ENCODE results near the gene RIPPLY3.
A peak's percentile ranks its signal among the peaks of the same experiment; 100 is the strongest.

The RIPPLY3 gene

DNA sequence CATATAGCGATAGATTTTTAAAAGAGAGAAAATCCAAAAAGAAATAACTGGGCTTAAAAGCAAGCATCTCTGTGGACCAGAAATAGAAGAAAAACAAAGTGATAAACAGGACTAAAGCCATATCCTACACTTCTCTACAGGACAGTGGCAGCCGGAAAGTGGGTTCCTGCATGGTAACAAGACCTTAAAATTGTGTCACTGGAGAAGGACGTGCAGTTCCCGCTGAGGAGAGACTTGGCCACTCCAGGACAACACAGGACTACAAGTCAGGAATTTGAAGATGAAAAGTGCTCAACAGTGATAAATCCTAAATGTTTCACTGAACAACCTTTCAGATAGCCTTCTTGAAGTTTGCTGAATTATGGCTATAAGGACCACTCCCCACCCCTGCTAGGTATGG is 38.1 kb upstream of the RIPPLY3 start:
- no peak overlapping the region for H3K9ac ChIP-seq (ENCODE audit: low read depth, low read length)
- no peaks in the 10 kb centered on the region for H3K9me3 ChIP-seq (ENCODE audit: control insufficient read depth, insufficient read depth, low read length)
- H3K4me3 ChIP-seq (ENCODE audit: low read depth, low read length): no peak overlapping the region
- H3K27me3 ChIP-seq (ENCODE audit: control insufficient read depth, insufficient read depth, low read length): no peaks in the 10 kb centered on the region
- H3K4me1 ChIP-seq (ENCODE audit: control insufficient read depth, insufficient read depth, low read length): peaks cover 2% of the 10 kb centered on the region
- no peaks in the 10 kb centered on the region for H3K36me3 ChIP-seq (ENCODE audit: control insufficient read depth, insufficient read depth, low read length)

DNA sequence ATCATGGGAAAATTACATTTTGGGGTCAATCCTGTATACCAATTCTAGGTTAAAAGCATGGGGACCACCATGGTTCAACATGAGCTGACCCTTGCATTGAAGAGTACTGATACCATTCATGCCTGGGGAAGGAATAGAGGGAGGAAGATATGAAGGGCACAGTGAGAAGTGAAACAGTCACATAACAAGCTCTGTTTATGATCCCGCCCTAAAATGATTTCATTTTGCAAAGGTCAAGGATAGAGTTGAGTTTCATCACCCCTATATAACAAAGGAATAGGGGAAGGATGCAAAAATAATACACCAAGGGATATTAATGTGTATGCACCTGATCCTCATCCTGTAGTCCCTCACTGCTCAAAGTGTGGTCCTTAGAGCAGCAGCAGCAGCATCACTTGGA is 37.5 kb upstream of the RIPPLY3 start:
- Histone ChIP-seq H3K36me3 (ENCODE audit: control insufficient read depth, insufficient read depth, low read length) (no peaks in the 10 kb centered on the region), H3K4me1 (ENCODE audit: control insufficient read depth, insufficient read depth, low read length) (peaks cover 2% of the 10 kb centered on the region), H3K4me3 (ENCODE audit: low read depth, low read length) (no peak overlapping the region), H3K27me3 (ENCODE audit: control insufficient read depth, insufficient read depth, low read length) (no peaks in the 10 kb centered on the region), H3K9me3 (ENCODE audit: control insufficient read depth, insufficient read depth, low read length) (no peaks in the 10 kb centered on the region), H3K9ac (ENCODE audit: low read depth, low read length) (no peak overlapping the region)

DNA sequence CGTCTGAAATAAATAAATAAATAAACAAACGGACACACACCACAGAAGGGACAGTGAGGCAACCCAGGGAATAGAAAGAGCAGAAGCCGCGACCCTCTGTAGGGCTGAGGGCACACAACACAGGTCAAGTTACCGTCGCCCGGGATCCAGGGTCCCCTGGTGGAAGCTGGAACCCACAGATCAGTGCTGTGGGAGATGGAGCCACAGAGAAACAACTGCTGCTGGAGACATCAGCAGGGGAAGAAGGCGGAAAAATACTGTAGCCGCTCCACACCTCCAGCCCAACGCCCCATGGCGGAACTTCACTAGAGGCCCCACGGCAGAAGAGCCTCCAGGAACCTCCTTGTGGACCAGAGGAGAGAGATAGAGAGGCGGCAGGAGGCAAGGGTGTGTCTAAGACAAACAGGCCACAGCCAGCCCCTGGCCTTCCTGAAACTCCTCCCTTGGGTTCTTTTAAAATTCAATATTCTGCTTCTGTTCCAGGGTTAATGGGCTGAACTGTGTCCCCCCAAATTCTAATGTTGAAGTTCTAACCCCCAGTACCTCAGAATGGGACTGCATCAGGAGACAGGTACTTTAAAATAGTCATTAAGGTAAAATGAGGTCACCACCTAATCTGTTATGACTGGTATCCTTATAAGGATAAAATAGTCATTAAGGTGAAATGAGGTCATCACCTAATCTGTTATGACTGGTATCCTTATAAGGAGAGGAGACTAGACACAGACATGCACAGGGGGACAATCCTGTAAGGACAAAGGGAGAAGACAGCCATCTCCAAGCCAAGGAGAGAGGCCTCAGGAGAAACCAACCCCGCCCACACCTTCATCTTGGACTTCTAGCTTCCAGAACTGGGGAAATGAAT is 32.3 kb upstream of the RIPPLY3 start:
- H3K9ac ChIP-seq (ENCODE audit: low read depth, low read length): no peak overlapping the region
- H3K4me3 ChIP-seq (ENCODE audit: low read depth, low read length): no peak overlapping the region
- peaks cover 5% of the 10 kb centered on the region for H3K4me1 ChIP-seq (ENCODE audit: control insufficient read depth, insufficient read depth, low read length)
- peaks cover under 1% of the 10 kb centered on the region for H3K27me3 ChIP-seq (ENCODE audit: control insufficient read depth, insufficient read depth, low read length)
- no peaks in the 10 kb centered on the region for H3K9me3 ChIP-seq (ENCODE audit: control insufficient read depth, insufficient read depth, low read length)
- no peaks in the 10 kb centered on the region for H3K36me3 ChIP-seq (ENCODE audit: control insufficient read depth, insufficient read depth, low read length)

DNA sequence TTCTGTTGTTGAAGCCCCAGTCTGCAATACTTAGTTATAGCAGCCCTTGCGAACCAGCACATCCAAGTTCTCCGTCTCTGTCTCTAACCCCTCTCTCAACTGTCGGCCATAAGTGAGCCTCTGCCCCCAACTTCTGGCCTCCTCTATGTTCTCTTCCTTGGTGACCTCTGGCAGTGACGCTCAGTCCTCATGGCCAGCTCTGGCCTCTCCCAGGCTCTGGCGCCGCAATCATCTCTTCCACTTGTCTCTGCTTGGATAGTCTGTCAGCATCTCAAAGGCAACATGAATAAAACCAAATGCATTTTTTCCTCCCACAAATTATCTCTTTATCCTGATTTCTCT is 31.7 kb upstream of the RIPPLY3 start:
- Histone ChIP-seq H3K9ac (ENCODE audit: low read depth, low read length) (no peak overlapping the region), H3K36me3 (ENCODE audit: control insufficient read depth, insufficient read depth, low read length) (no peaks in the 10 kb centered on the region), H3K4me1 (ENCODE audit: control insufficient read depth, insufficient read depth, low read length) (peaks cover 5% of the 10 kb centered on the region), H3K9me3 (ENCODE audit: control insufficient read depth, insufficient read depth, low read length) (no peaks in the 10 kb centered on the region), H3K4me3 (ENCODE audit: low read depth, low read length) (no peak overlapping the region), H3K27me3 (ENCODE audit: control insufficient read depth, insufficient read depth, low read length) (peaks cover 6% of the 10 kb centered on the region)

DNA sequence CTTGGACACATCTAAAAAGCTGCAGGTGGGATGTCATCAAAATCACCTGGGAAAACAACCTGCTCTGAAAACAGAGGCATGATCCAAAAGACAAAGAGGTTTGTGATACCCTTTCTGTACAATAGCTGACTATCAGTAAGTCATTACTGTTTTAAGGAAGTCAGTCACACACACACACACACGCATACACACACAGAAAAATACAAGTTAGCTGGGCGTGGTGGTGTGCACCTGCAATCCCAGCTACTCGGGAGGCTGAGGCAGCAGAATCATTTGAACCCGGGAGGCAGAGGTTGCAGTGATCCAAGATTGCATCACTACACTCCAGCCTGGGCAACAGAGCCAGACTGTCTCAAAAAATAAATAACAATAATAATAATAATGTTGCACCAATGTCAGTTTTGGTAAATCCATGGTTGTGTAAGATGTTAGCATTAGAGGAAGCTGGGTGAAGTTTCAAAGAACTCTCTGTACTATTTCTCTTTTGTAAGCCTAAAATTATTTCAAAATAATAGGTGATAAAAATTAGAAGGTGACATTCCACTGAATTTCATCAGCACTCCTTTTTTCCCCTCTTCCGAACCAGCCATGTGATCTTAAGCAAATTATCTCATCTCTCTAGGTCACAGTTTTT is 30.2 kb upstream of the RIPPLY3 start:
- H3K27me3 ChIP-seq (ENCODE audit: control insufficient read depth, insufficient read depth, low read length): peaks cover 18% of the 10 kb centered on the region
- H3K4me1 ChIP-seq (ENCODE audit: control insufficient read depth, insufficient read depth, low read length): peaks cover 5% of the 10 kb centered on the region

DNA sequence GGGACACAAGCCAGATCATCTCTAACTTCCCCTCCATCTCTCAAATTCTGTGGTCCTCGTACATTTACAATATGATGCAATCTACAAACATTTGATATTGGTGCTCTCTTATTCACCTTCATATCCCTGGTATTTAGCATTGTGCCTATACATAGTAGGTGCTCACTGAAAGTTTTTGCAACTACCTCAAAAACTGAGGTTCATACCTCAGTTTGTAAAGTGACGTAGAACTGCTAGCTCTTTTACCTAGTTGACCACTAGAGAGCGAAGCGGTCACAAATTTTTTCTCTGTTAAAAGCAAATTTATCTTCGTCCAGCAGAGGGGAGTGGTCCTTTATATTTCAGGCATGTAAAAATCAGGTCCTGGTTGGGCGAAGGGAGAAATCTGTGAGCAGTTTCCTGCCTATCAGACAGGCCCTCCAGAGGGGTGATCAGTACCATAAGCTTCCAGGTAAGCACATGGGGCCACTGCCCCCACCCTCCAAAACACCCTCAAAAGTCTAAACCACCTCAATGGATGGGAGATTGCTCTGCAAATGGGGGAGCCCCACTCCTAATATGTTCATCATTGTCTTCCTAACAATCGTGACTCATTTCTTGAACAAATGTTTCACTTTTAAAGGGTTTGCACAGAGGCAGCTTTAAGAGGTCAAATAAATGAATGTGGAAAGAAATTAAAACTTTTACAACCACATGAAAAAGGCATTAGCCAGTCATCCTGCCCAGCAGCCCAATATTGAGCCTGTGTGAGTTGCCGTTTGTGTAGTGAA is 29.4 kb upstream of the RIPPLY3 start:
- Histone ChIP-seq H3K4me3 (ENCODE audit: low read depth, low read length) (no peak overlapping the region), H3K36me3 (ENCODE audit: control insufficient read depth, insufficient read depth, low read length) (no peaks in the 10 kb centered on the region), H3K9ac (ENCODE audit: low read depth, low read length) (no peak overlapping the region), H3K27me3 (ENCODE audit: control insufficient read depth, insufficient read depth, low read length) (peaks cover 24% of the 10 kb centered on the region), H3K9me3 (ENCODE audit: control insufficient read depth, insufficient read depth, low read length) (no peaks in the 10 kb centered on the region), H3K4me1 (ENCODE audit: control insufficient read depth, insufficient read depth, low read length) (peaks cover 5% of the 10 kb centered on the region)

More for the DNA sequence above, 30.2 kb upstream of the RIPPLY3 start:
- no peak overlapping the region for H3K9ac ChIP-seq (ENCODE audit: low read depth, low read length)
- H3K9me3 ChIP-seq (ENCODE audit: control insufficient read depth, insufficient read depth, low read length): no peaks in the 10 kb centered on the region
- no peaks in the 10 kb centered on the region for H3K36me3 ChIP-seq (ENCODE audit: control insufficient read depth, insufficient read depth, low read length)
- no peak overlapping the region for H3K4me3 ChIP-seq (ENCODE audit: low read depth, low read length)

DNA sequence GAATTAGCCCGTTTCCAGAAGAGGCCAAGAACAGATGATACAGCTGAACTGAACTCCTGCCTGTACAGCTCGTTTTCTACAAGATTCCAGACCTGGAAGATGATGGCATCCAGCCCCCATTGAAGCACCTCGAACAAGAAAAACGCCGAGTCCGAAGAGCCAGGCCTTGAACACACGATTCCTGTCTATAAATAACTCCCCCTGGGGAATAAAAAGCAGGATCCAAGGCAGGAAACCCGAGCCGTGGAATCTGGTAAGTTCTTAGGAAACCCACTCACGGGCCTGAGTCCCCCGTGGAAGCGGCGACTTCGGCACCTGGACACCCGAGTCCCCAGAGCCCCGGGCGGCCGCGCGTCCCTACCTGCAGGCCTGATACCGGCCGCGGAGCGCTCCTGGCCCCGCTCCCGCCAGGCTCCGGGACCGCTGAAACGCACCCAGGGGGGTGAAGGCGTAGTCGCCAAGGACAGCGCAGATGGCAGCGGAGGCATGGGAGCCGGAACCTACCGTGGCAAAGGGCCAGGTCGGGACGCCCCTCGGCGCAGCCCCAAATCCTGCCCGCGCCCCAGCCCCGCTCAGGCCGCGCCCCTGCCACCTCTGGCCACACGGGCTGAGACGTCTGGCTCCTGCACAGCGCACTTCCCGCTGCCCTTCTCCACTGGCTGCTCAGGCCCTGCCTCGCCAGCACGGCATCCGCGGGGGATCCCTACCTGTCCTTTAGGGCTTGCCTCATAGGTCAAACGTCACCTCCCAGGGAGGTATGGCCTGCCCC is 26.0 kb upstream of the RIPPLY3 start:
- Histone ChIP-seq H3K36me3 (ENCODE audit: control insufficient read depth, insufficient read depth, low read length) (no peaks in the 10 kb centered on the region), H3K4me1 (ENCODE audit: control insufficient read depth, insufficient read depth, low read length) (peaks cover 5% of the 10 kb centered on the region), H3K9ac (ENCODE audit: low read depth, low read length) (no peak overlapping the region), H3K27me3 (ENCODE audit: control insufficient read depth, insufficient read depth, low read length) (peaks cover 28% of the 10 kb centered on the region), H3K4me3 (ENCODE audit: low read depth, low read length) (peak overlapping the region; percentile 58), H3K9me3 (ENCODE audit: control insufficient read depth, insufficient read depth, low read length) (no peaks in the 10 kb centered on the region)

DNA sequence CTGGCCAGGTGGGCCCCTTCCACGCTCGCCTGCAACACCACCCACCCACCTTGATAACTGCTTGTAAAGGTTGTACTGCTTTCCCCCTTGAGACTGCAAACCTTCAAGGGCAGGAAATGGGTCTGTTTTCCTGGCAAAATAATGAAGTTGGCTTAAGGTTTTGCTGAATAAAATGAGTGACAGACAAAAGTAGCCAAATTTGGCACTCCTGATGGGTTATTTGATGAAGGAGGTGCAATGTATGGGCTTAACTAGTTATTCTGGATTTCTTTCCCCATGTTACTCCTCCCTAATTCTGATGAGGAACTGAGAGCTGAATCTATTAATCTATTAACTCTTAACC is 25.5 kb upstream of the RIPPLY3 start:
- Histone ChIP-seq H3K36me3 (ENCODE audit: control insufficient read depth, insufficient read depth, low read length) (no peaks in the 10 kb centered on the region), H3K4me1 (ENCODE audit: control insufficient read depth, insufficient read depth, low read length) (peaks cover 5% of the 10 kb centered on the region), H3K9ac (ENCODE audit: low read depth, low read length) (no peak overlapping the region), H3K9me3 (ENCODE audit: control insufficient read depth, insufficient read depth, low read length) (no peaks in the 10 kb centered on the region), H3K4me3 (ENCODE audit: low read depth, low read length) (peak overlapping the region; percentile 58), H3K27me3 (ENCODE audit: control insufficient read depth, insufficient read depth, low read length) (peaks cover 28% of the 10 kb centered on the region)

DNA sequence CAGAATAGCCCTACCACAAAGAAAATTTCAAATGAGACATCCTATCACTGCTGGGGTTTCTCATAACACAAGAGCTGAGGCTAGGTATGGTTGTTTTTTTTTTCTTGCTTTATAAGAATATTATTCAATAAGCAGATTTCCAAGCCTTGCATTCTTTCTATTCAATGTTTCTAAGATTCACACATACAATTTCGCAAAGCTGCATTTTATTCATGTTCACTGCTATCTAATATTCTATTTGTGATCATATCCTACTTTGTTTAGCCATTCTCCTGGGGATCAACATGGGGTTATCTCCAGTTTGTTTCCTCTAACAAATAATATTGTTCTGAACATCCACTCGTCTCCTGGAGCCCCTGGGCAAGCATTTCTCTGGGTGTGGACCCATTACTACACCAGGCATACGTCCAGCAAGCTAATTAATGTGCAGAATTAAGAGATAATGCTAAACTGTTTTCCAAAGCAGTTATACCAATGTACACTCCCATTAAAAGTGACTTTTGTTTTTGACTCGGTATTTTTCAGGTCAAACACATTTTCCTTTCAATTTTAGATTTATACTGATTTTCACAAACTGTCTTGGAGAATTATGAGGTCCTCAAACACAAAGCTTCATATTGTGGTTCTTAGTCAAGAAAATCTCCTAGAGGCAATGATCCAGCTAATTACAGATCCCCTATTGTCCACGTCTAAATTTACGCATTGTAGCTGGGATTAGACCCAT is 24.4 kb upstream of the RIPPLY3 start:
- H3K4me3 ChIP-seq (ENCODE audit: low read depth, low read length): no peak overlapping the region
- H3K27me3 ChIP-seq (ENCODE audit: control insufficient read depth, insufficient read depth, low read length): peaks cover 28% of the 10 kb centered on the region
- H3K9me3 ChIP-seq (ENCODE audit: control insufficient read depth, insufficient read depth, low read length): no peaks in the 10 kb centered on the region
- H3K36me3 ChIP-seq (ENCODE audit: control insufficient read depth, insufficient read depth, low read length): no peaks in the 10 kb centered on the region
- peaks cover 5% of the 10 kb centered on the region for H3K4me1 ChIP-seq (ENCODE audit: control insufficient read depth, insufficient read depth, low read length)
- no peak overlapping the region for H3K9ac ChIP-seq (ENCODE audit: low read depth, low read length)

DNA sequence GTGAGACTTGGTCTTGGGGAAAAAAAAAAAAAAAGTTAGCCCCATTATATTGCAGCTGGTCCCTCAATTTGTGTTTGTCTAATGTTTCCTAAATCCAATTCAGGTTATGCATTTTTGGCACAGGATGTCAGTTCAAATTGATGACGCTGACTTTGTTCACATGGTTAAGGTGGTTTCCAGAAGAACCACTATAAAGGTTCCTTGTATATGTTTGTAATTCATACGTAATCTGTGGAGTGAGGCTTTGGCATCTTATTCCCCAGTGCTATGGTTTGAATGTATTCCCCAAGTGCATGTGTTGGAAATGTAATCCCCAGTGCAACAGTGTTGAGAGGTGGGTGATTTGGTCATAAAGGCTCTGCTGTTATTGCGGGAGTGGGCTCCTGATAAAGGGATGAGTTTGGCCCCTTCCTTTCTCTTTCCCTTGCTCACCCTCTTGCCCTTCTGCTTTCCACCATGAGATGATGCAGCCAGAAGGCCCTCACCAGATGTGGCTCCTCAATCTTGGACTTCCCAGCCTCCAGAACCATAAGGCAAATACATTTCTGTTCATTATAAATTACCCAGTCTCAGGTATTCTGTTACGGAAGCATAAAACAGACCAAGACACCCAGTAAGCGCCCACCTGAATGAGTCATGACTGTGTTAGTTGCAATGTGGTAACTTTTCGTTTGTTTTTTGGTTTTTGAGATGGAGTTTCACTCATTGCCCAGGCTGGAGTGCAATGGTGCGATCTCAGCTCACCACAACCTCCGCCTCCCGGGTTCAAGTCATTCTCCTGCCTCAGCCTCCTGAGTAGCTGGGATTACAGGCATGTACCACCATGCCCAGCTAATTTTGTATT is 20.5 kb upstream of the RIPPLY3 start:
- H3K36me3 ChIP-seq (ENCODE audit: control insufficient read depth, insufficient read depth, low read length): no peaks in the 10 kb centered on the region
- no peak overlapping the region for H3K4me3 ChIP-seq (ENCODE audit: low read depth, low read length)
- H3K9ac ChIP-seq (ENCODE audit: low read depth, low read length): no peak overlapping the region
- no peaks in the 10 kb centered on the region for H3K9me3 ChIP-seq (ENCODE audit: control insufficient read depth, insufficient read depth, low read length)
- peaks cover 6% of the 10 kb centered on the region for H3K4me1 ChIP-seq (ENCODE audit: control insufficient read depth, insufficient read depth, low read length)
- H3K27me3 ChIP-seq (ENCODE audit: control insufficient read depth, insufficient read depth, low read length): peaks cover 17% of the 10 kb centered on the region

Data from iPS-15b (cell line).